Retinal pigment epithelial cell (primary cell): ENCODE measurements around the gene SPON1.

Experiments
- DNase-seq: peaks from one replicate; pipeline ENCODE4 v3.0.0-alpha.2; 2010; ENCODE audit warnings: low read depth
- H3K4me3 ChIP-seq: 2 replicates; pipeline ENCODE4 v1.5.1; 2011; ENCODE audit warnings: mild to moderate bottlenecking, low read length, control low read depth, moderate library complexity
- CTCF ChIP-seq: conservative IDR thresholded peaks from 2 replicates; pipeline ENCODE4 v1.5.1; 2011; ENCODE audit warnings: low read depth, low read length, control low read depth, inconsistent platforms

Gene SPON1

GRCh38 chr11:13944016-13944415 lies 18.5 kb upstream of the SPON1 start:
- TF ChIP-seq CTCF, result no peak
- no peak for DNase-seq

GRCh38 chr11:13944911-13945425 lies 17.6 kb upstream of the SPON1 start:
- DNase-seq, result no peak
- TF ChIP-seq CTCF, result no peak
- no peak overlapping the region for H3K4me3 ChIP-seq

More at GRCh38 chr11:13944016-13944415, 18.5 kb upstream of the SPON1 start:
- no peak overlapping the region for H3K4me3 ChIP-seq

GRCh38 chr11:13947379-13947778 lies 15.1 kb upstream of the SPON1 start:
- no peak for TF ChIP-seq CTCF
- H3K4me3 ChIP-seq, result no peak overlapping the region
- DNase-seq, result no peak

GRCh38 chr11:13949876-13950275 lies 12.6 kb upstream of the SPON1 start:
- DNase-seq, result no peak
- no peak overlapping the region for H3K4me3 ChIP-seq
- TF ChIP-seq CTCF, result no peak

- no peak for DNase-seq
- no peak overlapping the region for H3K4me3 ChIP-seq
- no peak for TF ChIP-seq CTCF
Observed at GRCh38 chr11:13952221-13952620, 10.3 kb upstream of the SPON1 start.

GRCh38 chr11:13952668-13953067 lies 9.9 kb upstream of the SPON1 start:
- no peak for DNase-seq
- TF ChIP-seq CTCF, result no peak
- no peak overlapping the region for H3K4me3 ChIP-seq

- DNase-seq, result no peak
- no peak overlapping the region for H3K4me3 ChIP-seq
- TF ChIP-seq CTCF, result no peak
Observed at GRCh38 chr11:13954591-13954990, 7.9 kb upstream of the SPON1 start.
